ENCODE measurements around the gene SULT6B1.

Gene SULT6B1

DNA sequence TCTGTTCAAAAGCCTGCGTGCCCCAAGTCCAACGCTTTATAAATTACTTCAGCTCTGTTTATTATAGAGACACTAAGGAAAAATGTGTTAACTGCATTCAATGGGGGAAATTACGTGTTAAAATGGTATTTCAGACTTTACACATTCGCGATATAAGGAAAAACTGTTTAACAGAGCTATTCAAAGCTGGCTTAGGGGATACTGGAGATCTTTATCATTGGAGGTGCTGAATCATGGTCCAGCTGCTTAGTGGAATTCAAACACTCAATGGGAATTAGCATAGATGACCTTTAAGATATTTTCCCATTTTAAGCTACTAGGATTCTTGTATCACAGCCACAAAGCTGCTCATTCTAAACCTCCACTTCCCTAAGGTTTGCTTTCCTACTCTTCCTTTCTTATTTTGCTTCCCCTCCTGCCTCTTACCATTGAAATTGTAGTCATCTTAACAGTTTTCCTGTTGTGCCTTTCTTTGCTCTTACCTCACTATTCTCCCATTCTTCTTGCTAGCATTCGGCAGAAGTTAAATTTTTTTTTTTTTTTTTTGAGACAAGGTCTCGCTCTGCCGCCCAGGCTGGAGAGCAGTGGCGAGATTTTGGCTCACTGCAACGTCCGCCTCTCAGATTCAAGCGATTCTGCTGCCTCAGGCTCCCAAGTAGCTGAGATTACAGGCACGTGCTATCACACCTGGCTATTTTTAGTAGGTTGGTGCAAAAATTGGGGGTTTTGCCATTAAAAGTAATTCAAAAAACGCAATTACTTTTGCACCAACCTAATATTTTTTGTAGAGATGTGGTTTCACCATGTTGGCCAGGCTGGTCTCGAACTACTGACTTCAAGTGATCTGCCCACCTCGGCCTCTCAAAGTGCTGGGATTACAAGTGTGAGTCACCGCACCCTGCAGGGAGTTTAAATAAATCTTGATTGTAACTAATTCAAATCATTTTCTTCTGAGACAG is 6.5 kb downstream of the SULT6B1 start:
- Mint-ChIP-seq H3K36me3 (ENCODE audit: low read depth) (no peaks in the 10 kb centered on the region), H3K27me3 (peaks cover 25% of the 10 kb centered on the region), H3K4me1 (ENCODE audit: low read depth) (no peaks in the 10 kb centered on the region), H3K27ac (no peak overlapping the region), H3K9me3 (no peaks in the 10 kb centered on the region), H3K4me3 (no peak overlapping the region)

- no peak overlapping the region for H3K4me3 Mint-ChIP-seq
- H3K27ac Mint-ChIP-seq, result no peak overlapping the region
- no peaks in the 10 kb centered on the region for H3K36me3 Mint-ChIP-seq (ENCODE audit: low read depth)
- H3K27me3 Mint-ChIP-seq, result peaks cover 23% of the 10 kb centered on the region
- no peaks in the 10 kb centered on the region for H3K9me3 Mint-ChIP-seq
- no peaks in the 10 kb centered on the region for H3K4me1 Mint-ChIP-seq (ENCODE audit: low read depth)
These were observed 7.8 kb downstream of the SULT6B1 start for GRCh38 chr2:37180640-37181039.

- Mint-ChIP-seq H3K27me3 (peaks cover 23% of the 10 kb centered on the region), H3K9me3 (no peaks in the 10 kb centered on the region), H3K4me1 (ENCODE audit: low read depth) (no peaks in the 10 kb centered on the region), H3K36me3 (ENCODE audit: low read depth) (no peaks in the 10 kb centered on the region), H3K27ac (no peak overlapping the region), H3K4me3 (no peak overlapping the region)
These were observed 8.3 kb downstream of the SULT6B1 start for GRCh38 chr2:37180006-37180639.

DNA sequence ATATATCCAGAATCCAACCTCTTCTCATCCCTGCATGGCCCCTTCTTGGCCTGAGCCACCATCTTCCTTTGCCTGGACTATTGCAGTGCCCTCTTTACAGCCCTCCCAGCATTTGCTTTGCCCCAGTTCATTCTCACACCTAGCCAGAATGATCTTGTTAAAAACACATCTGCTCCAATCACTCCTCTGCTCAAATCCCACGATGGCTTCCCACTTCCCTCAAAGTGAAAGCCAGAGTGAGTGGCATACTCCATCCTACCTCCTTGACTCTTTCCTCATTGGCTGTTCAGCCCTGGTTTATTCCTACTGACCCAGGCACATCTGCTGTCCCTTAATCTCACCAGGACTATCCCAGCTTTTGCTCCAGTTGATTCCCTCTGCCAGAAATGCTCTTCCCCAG is 14.7 kb downstream of the SULT6B1 start:
- no peak overlapping the region for H3K4me3 Mint-ChIP-seq
- no peaks in the 10 kb centered on the region for H3K4me1 Mint-ChIP-seq (ENCODE audit: low read depth)
- no peaks in the 10 kb centered on the region for H3K9me3 Mint-ChIP-seq
- no peak overlapping the region for H3K27ac Mint-ChIP-seq
- H3K27me3 Mint-ChIP-seq, result peaks cover 7% of the 10 kb centered on the region
- no peaks in the 10 kb centered on the region for H3K36me3 Mint-ChIP-seq (ENCODE audit: low read depth)

DNA sequence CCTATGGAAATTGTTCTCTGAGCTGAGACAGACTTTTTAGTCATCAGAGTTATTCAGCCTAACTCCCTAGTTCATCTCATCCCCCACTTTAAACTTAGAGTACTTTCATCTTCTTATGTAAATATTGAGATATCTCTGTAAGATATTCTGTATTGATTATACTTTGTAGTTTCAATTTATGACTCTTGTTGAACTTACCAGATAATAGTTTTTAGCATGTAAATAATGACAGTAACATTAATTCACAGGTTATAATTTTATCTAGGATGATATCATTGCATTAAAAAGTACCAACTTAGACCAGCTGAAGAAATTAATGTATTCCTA is 16.9 kb downstream of the SULT6B1 start:
- Mint-ChIP-seq H3K36me3 (ENCODE audit: low read depth) (no peaks in the 10 kb centered on the region), H3K4me3 (no peak overlapping the region), H3K4me1 (ENCODE audit: low read depth) (no peaks in the 10 kb centered on the region), H3K27me3 (peaks cover under 1% of the 10 kb centered on the region), H3K27ac (no peak overlapping the region), H3K9me3 (no peaks in the 10 kb centered on the region)

GRCh38 chr2:37168217-37168981 is 20.1 kb downstream of the SULT6B1 start:
- Mint-ChIP-seq H3K27ac (no peak overlapping the region), H3K4me3 (no peak overlapping the region), H3K9me3 (peaks cover 12% of the 10 kb centered on the region), H3K4me1 (ENCODE audit: low read depth) (no peaks in the 10 kb centered on the region), H3K36me3 (ENCODE audit: low read depth) (peaks cover 5% of the 10 kb centered on the region), H3K27me3 (no peaks in the 10 kb centered on the region)

- Mint-ChIP-seq H3K9me3 (peaks cover 12% of the 10 kb centered on the region), H3K4me3 (no peak overlapping the region), H3K27ac (no peak overlapping the region), H3K27me3 (no peaks in the 10 kb centered on the region), H3K36me3 (ENCODE audit: low read depth) (peaks cover 5% of the 10 kb centered on the region), H3K4me1 (ENCODE audit: low read depth) (no peaks in the 10 kb centered on the region)
These were observed 20.8 kb downstream of the SULT6B1 start for GRCh38 chr2:37167636-37168180.

DNA sequence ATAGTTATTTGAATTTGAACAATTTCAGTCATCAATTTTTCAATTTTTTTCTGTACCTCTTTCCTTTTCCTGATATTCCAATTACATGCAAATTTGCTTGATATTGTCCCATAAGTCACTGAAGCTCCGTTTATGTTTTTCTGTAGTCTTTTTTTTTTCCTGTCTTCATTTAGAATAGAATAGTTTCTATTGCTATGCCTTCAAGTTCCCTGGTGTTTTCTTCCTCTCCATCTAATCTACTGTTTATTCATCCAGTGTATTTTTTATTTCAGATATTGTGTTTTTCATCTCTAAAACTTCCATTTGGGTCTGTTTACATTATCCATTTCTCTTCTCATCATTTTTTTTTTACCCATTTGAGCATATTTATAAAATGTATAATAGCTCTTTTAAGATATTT is 23.7 kb downstream of the SULT6B1 start:
- Mint-ChIP-seq H3K4me1 (ENCODE audit: low read depth) (peaks cover 4% of the 10 kb centered on the region), H3K27me3 (no peaks in the 10 kb centered on the region), H3K36me3 (ENCODE audit: low read depth) (peaks cover 5% of the 10 kb centered on the region), H3K27ac (peak overlapping the region; percentile 10), H3K9me3 (peaks cover 12% of the 10 kb centered on the region), H3K4me3 (no peak overlapping the region)

DNA sequence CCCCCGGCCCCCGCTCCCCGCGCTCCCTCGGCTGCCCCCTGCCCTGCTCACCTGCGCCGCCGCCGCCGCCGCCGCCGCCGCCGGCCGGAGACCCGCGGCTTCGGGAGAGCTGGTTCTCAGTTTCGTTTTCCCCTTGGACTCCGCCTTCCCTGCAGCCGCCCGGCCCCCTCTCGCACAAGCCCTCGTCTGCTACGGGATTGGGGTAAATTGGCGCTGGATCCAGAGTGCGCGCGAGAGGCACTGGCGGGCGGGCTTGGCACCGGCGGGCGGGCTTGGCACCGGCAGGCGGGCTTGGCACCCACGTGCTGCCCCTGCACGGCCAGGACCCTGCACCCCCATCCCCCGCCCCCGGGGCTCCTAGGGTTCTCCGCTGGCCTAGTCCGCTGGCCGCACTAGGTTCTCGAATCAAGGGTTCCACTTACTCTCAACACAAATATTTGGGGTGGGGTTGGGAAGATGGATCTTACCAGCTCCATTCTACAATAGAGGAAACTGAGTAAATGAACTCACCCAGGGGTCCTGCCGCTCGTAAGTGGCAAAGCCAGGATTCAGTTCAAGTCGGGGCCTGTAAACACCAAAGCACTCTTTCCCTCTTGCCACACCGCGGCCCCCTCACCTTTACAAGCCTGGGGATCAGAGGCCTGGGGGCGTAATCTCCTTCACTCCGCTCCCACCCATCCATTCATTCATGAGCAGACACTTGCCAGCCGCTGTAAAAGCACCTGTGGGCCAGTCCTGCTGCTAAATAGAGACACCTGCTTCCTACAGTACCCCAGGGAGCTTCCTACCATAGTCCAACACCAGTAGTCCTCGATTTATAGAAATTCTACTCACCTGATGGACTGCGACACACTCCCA is 31.4 kb downstream of the SULT6B1 start, which contains the start of gene EIF2AK2:
TSS of gene EIF2AK2 (minus strand) at position 124 of the 858 bp plus-strand sequence. CDS start 9,174 bp downstream, outside the sequence.
- Mint-ChIP-seq H3K27ac (peak within 1 kb of the TSS; percentile 95), H3K4me1 (ENCODE audit: low read depth) (peaks cover 58% of the 10 kb centered on the region), H3K36me3 (ENCODE audit: low read depth) (peaks cover 33% of the 10 kb centered on the region), H3K4me3 (peak within 1 kb of the TSS; percentile 92), H3K9me3 (no peaks in the 10 kb centered on the region), H3K27me3 (no peaks in the 10 kb centered on the region)

GRCh38 chr2:37156071-37156856 is 32.2 kb downstream of the SULT6B1 start:
- H3K9me3 Mint-ChIP-seq, result no peaks in the 10 kb centered on the region
- peaks cover 61% of the 10 kb centered on the region for H3K4me1 Mint-ChIP-seq (ENCODE audit: low read depth)
- peak overlapping the region; percentile 91 for H3K27ac Mint-ChIP-seq
- H3K36me3 Mint-ChIP-seq (ENCODE audit: low read depth), result peaks cover 40% of the 10 kb centered on the region
- H3K4me3 Mint-ChIP-seq, result peak overlapping the region; percentile 92
- no peaks in the 10 kb centered on the region for H3K27me3 Mint-ChIP-seq

- Mint-ChIP-seq H3K9me3 (no peaks in the 10 kb centered on the region), H3K4me1 (ENCODE audit: low read depth) (peaks cover 74% of the 10 kb centered on the region), H3K27ac (peak overlapping the region; percentile 91), H3K27me3 (no peaks in the 10 kb centered on the region), H3K36me3 (ENCODE audit: low read depth) (peaks cover 43% of the 10 kb centered on the region), H3K4me3 (peak overlapping the region; percentile 92)
These were observed 33.7 kb downstream of the SULT6B1 start for GRCh38 chr2:37154785-37155184.

- Mint-ChIP-seq H3K9me3 (no peaks in the 10 kb centered on the region), H3K27me3 (no peaks in the 10 kb centered on the region), H3K36me3 (ENCODE audit: low read depth) (peaks cover 56% of the 10 kb centered on the region), H3K4me3 (no peak overlapping the region), H3K27ac (no peak overlapping the region), H3K4me1 (ENCODE audit: low read depth) (peaks cover 73% of the 10 kb centered on the region)
These were observed 35.2 kb downstream of the SULT6B1 start for GRCh38 chr2:37153224-37153623.

DNA sequence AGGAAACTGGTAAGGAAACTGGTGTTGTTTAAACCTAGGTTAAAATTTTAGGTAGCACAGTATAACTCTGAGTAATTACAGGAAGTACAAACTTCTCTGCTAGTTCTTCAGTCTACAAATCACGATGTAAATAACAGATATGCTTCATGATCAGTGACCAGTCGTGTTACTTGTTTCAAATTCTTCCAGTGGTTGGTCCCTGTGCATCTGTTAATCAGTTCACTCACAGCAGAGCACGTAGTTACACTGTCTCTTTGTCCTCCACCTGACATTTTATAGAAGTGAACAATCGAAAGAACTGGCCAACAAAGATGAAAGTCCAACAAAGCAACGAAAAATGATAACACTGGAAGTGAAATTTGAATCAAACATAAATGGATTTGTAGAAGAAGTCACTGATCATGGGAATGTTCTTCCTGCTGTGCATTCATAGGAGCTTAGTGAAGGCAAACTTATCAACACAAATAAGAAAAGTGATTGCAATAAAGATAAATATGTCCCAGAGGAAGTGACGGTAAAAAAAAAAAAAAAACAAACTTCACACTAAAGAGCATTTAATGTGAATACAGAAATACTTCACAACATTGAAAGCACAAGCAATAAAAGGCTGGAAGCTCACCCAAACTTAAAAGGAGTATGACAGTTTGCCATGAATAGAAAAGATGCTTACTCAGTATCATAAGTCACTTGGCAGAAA is 38.7 kb downstream of the SULT6B1 start:
- Mint-ChIP-seq H3K9me3 (no peaks in the 10 kb centered on the region), H3K4me1 (ENCODE audit: low read depth) (peaks cover 49% of the 10 kb centered on the region), H3K4me3 (peak overlapping the region; percentile 45), H3K27ac (peak overlapping the region; percentile 24), H3K36me3 (ENCODE audit: low read depth) (peaks cover 68% of the 10 kb centered on the region), H3K27me3 (no peaks in the 10 kb centered on the region)
